ENCODE results near the gene SEZ6.

Gene SEZ6

GRCh38 chr17:29019475-29020181 lies 13.8 kb upstream of the SEZ6 start:
- Histone ChIP-seq H3K27me3 (ENCODE audit: control insufficient read depth in 2 of 2, insufficient read depth in 2 of 2, low read length in 2 of 2) (peaks cover 32 to 37% of the 10 kb centered on the region in 2 donors), H3K36me3 (ENCODE audit: control insufficient read depth in 2 of 2, insufficient read depth in 2 of 2, low read length in 2 of 2) (no peaks in the 10 kb centered on the region), H3K4me3 (ENCODE audit: low read length in 2 of 2) (no peak overlapping the region)

GRCh38 chr17:29018788-29019474 lies 13.1 kb upstream of the SEZ6 start:
- Histone ChIP-seq H3K9me3 (ENCODE audit: control insufficient read depth in 2 of 2, low read length in 2 of 2) (no peaks in the 10 kb centered on the region), H3K27me3 (ENCODE audit: control insufficient read depth in 2 of 2, insufficient read depth in 2 of 2, low read length in 2 of 2) (peaks cover 32 to 33% of the 10 kb centered on the region in 2 donors), H3K27ac (ENCODE audit: low read depth in 2 of 2, low read length in 2 of 2) (no peak overlapping the region), H3K9ac (ENCODE audit: low read depth in 1 of 2, low read length in 2 of 2) (no peak overlapping the region), H3K36me3 (ENCODE audit: control insufficient read depth in 2 of 2, insufficient read depth in 2 of 2, low read length in 2 of 2) (no peaks in the 10 kb centered on the region), H3K4me1 (ENCODE audit: control insufficient read depth in 2 of 2, insufficient read depth in 2 of 2, low read length in 2 of 2) (no peaks in the 10 kb centered on the region), H3K4me3 (ENCODE audit: low read length in 2 of 2) (no peak overlapping the region)

More at GRCh38 chr17:29019475-29020181, 13.8 kb upstream of the SEZ6 start:
- H3K4me1 ChIP-seq (ENCODE audit: control insufficient read depth in 2 of 2, insufficient read depth in 2 of 2, low read length in 2 of 2): no peaks in the 10 kb centered on the region
- H3K9me3 ChIP-seq (ENCODE audit: control insufficient read depth in 2 of 2, low read length in 2 of 2): no peaks in the 10 kb centered on the region
- H3K9ac ChIP-seq (ENCODE audit: low read depth in 1 of 2, low read length in 2 of 2): no peak overlapping the region
- no peak overlapping the region for H3K27ac ChIP-seq (ENCODE audit: low read depth in 2 of 2, low read length in 2 of 2)

GRCh38 chr17:29016345-29017210 lies 10.7 kb upstream of the SEZ6 start:
- H3K9me3 ChIP-seq (ENCODE audit: control insufficient read depth in 2 of 2, low read length in 2 of 2): no peaks in the 10 kb centered on the region
- peaks cover 19 to 22% of the 10 kb centered on the region in 2 donors for H3K27me3 ChIP-seq (ENCODE audit: control insufficient read depth in 2 of 2, insufficient read depth in 2 of 2, low read length in 2 of 2)
- no peak overlapping the region for H3K4me3 ChIP-seq (ENCODE audit: low read length in 2 of 2)

GRCh38 chr17:29014716-29015115 lies 8.9 kb upstream of the SEZ6 start:
- H3K9me3 ChIP-seq (ENCODE audit: control insufficient read depth in 2 of 2, low read length in 2 of 2): no peaks in the 10 kb centered on the region
- H3K4me3 ChIP-seq (ENCODE audit: low read length in 2 of 2): no peak overlapping the region
- no peak overlapping the region for H3K9ac ChIP-seq (ENCODE audit: low read depth in 1 of 2, low read length in 2 of 2)
- H3K27ac ChIP-seq (ENCODE audit: low read depth in 2 of 2, low read length in 2 of 2): no peak overlapping the region
- H3K27me3 ChIP-seq (ENCODE audit: control insufficient read depth in 2 of 2, insufficient read depth in 2 of 2, low read length in 2 of 2): peaks cover 14 to 22% of the 10 kb centered on the region in 2 donors
- no peaks in the 10 kb centered on the region for H3K36me3 ChIP-seq (ENCODE audit: control insufficient read depth in 2 of 2, insufficient read depth in 2 of 2, low read length in 2 of 2)
- H3K4me1 ChIP-seq (ENCODE audit: control insufficient read depth in 2 of 2, insufficient read depth in 2 of 2, low read length in 2 of 2): no peaks in the 10 kb centered on the region

More at GRCh38 chr17:29016345-29017210, 10.7 kb upstream of the SEZ6 start:
- Histone ChIP-seq H3K27ac (ENCODE audit: low read depth in 2 of 2, low read length in 2 of 2) (no peak overlapping the region), H3K4me1 (ENCODE audit: control insufficient read depth in 2 of 2, insufficient read depth in 2 of 2, low read length in 2 of 2) (no peaks in the 10 kb centered on the region), H3K36me3 (ENCODE audit: control insufficient read depth in 2 of 2, insufficient read depth in 2 of 2, low read length in 2 of 2) (no peaks in the 10 kb centered on the region), H3K9ac (ENCODE audit: low read depth in 1 of 2, low read length in 2 of 2) (no peak overlapping the region)

GRCh38 chr17:29012535-29012934 lies 6.7 kb upstream of the SEZ6 start:
- Histone ChIP-seq H3K27ac (ENCODE audit: low read depth in 2 of 2, low read length in 2 of 2) (no peak overlapping the region), H3K4me3 (ENCODE audit: low read length in 2 of 2) (no peak overlapping the region), H3K36me3 (ENCODE audit: control insufficient read depth in 2 of 2, insufficient read depth in 2 of 2, low read length in 2 of 2) (no peaks in the 10 kb centered on the region), H3K9me3 (ENCODE audit: control insufficient read depth in 2 of 2, low read length in 2 of 2) (no peaks in the 10 kb centered on the region), H3K9ac (ENCODE audit: low read depth in 1 of 2, low read length in 2 of 2) (no peak overlapping the region), H3K4me1 (ENCODE audit: control insufficient read depth in 2 of 2, insufficient read depth in 2 of 2, low read length in 2 of 2) (no peaks in the 10 kb centered on the region), H3K27me3 (ENCODE audit: control insufficient read depth in 2 of 2, insufficient read depth in 2 of 2, low read length in 2 of 2) (peaks cover 13 to 14% of the 10 kb centered on the region in 2 donors)

GRCh38 chr17:29010586-29010985 lies 4.8 kb upstream of the SEZ6 start:
- Histone ChIP-seq H3K27ac (ENCODE audit: low read depth in 2 of 2, low read length in 2 of 2) (no peak overlapping the region), H3K4me1 (ENCODE audit: control insufficient read depth in 2 of 2, insufficient read depth in 2 of 2, low read length in 2 of 2) (peaks cover 0 to 4% of the 10 kb centered on the region in 2 donors), H3K36me3 (ENCODE audit: control insufficient read depth in 2 of 2, insufficient read depth in 2 of 2, low read length in 2 of 2) (no peaks in the 10 kb centered on the region), H3K9me3 (ENCODE audit: control insufficient read depth in 2 of 2, low read length in 2 of 2) (no peaks in the 10 kb centered on the region), H3K9ac (ENCODE audit: low read depth in 1 of 2, low read length in 2 of 2) (no peak overlapping the region), H3K4me3 (ENCODE audit: low read length in 2 of 2) (no peak overlapping the region), H3K27me3 (ENCODE audit: control insufficient read depth in 2 of 2, insufficient read depth in 2 of 2, low read length in 2 of 2) (peaks cover 14 to 16% of the 10 kb centered on the region in 2 donors)

- Histone ChIP-seq H3K9me3 (ENCODE audit: control insufficient read depth in 2 of 2, low read length in 2 of 2) (no peaks in the 10 kb centered on the region), H3K36me3 (ENCODE audit: control insufficient read depth in 2 of 2, insufficient read depth in 2 of 2, low read length in 2 of 2) (no peaks in the 10 kb centered on the region), H3K4me1 (ENCODE audit: control insufficient read depth in 2 of 2, insufficient read depth in 2 of 2, low read length in 2 of 2) (peaks cover 0 to 4% of the 10 kb centered on the region in 2 donors), H3K9ac (ENCODE audit: low read depth in 1 of 2, low read length in 2 of 2) (no peak overlapping the region), H3K27me3 (ENCODE audit: control insufficient read depth in 2 of 2, insufficient read depth in 2 of 2, low read length in 2 of 2) (peaks cover 16% of the 10 kb centered on the region in 2 donors), H3K4me3 (ENCODE audit: low read length in 2 of 2) (no peak overlapping the region), H3K27ac (ENCODE audit: low read depth in 2 of 2, low read length in 2 of 2) (no peak overlapping the region)
Observed at GRCh38 chr17:29010129-29010528, 4.3 kb upstream of the SEZ6 start.

- Histone ChIP-seq H3K36me3 (ENCODE audit: control insufficient read depth in 2 of 2, insufficient read depth in 2 of 2, low read length in 2 of 2) (no peaks in the 10 kb centered on the region), H3K4me1 (ENCODE audit: control insufficient read depth in 2 of 2, insufficient read depth in 2 of 2, low read length in 2 of 2) (peaks cover 0 to 4% of the 10 kb centered on the region in 2 donors), H3K9me3 (ENCODE audit: control insufficient read depth in 2 of 2, low read length in 2 of 2) (no peaks in the 10 kb centered on the region), H3K27ac (ENCODE audit: low read depth in 2 of 2, low read length in 2 of 2) (no peak overlapping the region), H3K4me3 (ENCODE audit: low read length in 2 of 2) (no peak overlapping the region), H3K27me3 (ENCODE audit: control insufficient read depth in 2 of 2, insufficient read depth in 2 of 2, low read length in 2 of 2) (peaks cover 30% of the 10 kb centered on the region in 2 donors), H3K9ac (ENCODE audit: low read depth in 1 of 2, low read length in 2 of 2) (no peak overlapping the region)
Observed at GRCh38 chr17:29008591-29008990, 2.8 kb upstream of the SEZ6 start.

- H3K9me3 ChIP-seq (ENCODE audit: control insufficient read depth in 2 of 2, low read length in 2 of 2): no peaks in the 10 kb centered on the region
- peaks cover 35% of the 10 kb centered on the region in 2 donors for H3K27me3 ChIP-seq (ENCODE audit: control insufficient read depth in 2 of 2, insufficient read depth in 2 of 2, low read length in 2 of 2)
- no peak overlapping the region for H3K27ac ChIP-seq (ENCODE audit: low read depth in 2 of 2, low read length in 2 of 2)
- no peak overlapping the region for H3K4me3 ChIP-seq (ENCODE audit: low read length in 2 of 2)
- H3K36me3 ChIP-seq (ENCODE audit: control insufficient read depth in 2 of 2, insufficient read depth in 2 of 2, low read length in 2 of 2): no peaks in the 10 kb centered on the region
- H3K9ac ChIP-seq (ENCODE audit: low read depth in 1 of 2, low read length in 2 of 2): no peak overlapping the region
- peaks cover 0 to 4% of the 10 kb centered on the region in 2 donors for H3K4me1 ChIP-seq (ENCODE audit: control insufficient read depth in 2 of 2, insufficient read depth in 2 of 2, low read length in 2 of 2)
Observed at GRCh38 chr17:29007860-29008455, 2.1 kb upstream of the SEZ6 start.

Data from mucosa of rectum (tissue), 2 donors.